ENCODE measurements around the gene LTA. TPM values are rescaled to one million over a fixed set of nuclear protein-coding genes. Genes with fewer than 3 reads are reported as not detected.

Gene LTA
- polyA plus RNA-seq, 1 donor: 0.18 TPM

DNA sequence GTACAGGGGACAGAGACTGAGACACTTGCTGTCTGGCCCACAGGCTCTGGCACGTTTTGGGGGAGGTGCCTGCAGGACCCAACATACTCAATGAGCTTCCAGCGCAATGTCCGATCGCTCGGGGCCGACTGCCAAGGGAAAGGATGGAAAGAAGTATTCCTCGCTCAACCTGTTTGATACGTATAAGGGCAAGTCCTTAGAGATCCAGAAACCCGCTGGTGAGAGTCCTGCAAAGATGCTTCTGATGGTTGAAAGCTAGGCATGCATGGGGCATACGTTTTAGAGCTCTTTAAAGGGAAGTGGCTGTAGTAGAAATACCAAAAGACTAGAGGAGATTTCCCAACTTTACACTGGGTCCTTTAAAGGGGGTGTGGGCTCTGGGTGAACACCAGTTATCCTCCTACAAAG lies 50.6 kb downstream of the LTA start:
- DNase-seq (ENCODE audit: low read depth): no peak

Other genes starting within 250 kb of the LTA start
- 104 TPM for gene HLA-B, start 215.1 kb upstream of the LTA start, polyA plus RNA-seq (ENCODE audit: insufficient read length)
- gene MICA, start 168.7 kb upstream of the LTA start, polyA plus RNA-seq (ENCODE audit: insufficient read length): 5.1 TPM
- 1.1 TPM for gene MICB, start 74.1 kb upstream of the LTA start, polyA plus RNA-seq (ENCODE audit: insufficient read length)
- gene MCCD1, start 43.3 kb upstream of the LTA start, polyA plus RNA-seq (ENCODE audit: insufficient read length): not detected
- 368 TPM for gene DDX39B, start 30.3 kb upstream of the LTA start, polyA plus RNA-seq (ENCODE audit: insufficient read length)
- 3.0 TPM for gene ATP6V1G2, start 25.7 kb upstream of the LTA start, polyA plus RNA-seq (ENCODE audit: insufficient read length)
- 16.8 TPM for gene NFKBIL1, start 24.7 kb upstream of the LTA start, polyA plus RNA-seq (ENCODE audit: insufficient read length)
- gene TNF, start 3.3 kb downstream of the LTA start, polyA plus RNA-seq (ENCODE audit: insufficient read length): not detected
- gene LTB, start 10.1 kb downstream of the LTA start, polyA plus RNA-seq (ENCODE audit: insufficient read length): 1.1 TPM
- 7.4 TPM for gene LST1, start 14.0 kb downstream of the LTA start, polyA plus RNA-seq (ENCODE audit: insufficient read length)
- gene NCR3, start 20.7 kb downstream of the LTA start, polyA plus RNA-seq (ENCODE audit: insufficient read length): 0.24 TPM
- 13.4 TPM for gene AIF1, start 42.9 kb downstream of the LTA start, polyA plus RNA-seq (ENCODE audit: insufficient read length)
- gene PRRC2A, start 48.4 kb downstream of the LTA start, polyA plus RNA-seq (ENCODE audit: insufficient read length): 133 TPM
- 200 TPM for gene BAG6, start 80.4 kb downstream of the LTA start, polyA plus RNA-seq (ENCODE audit: insufficient read length)
- 4.3 TPM for gene APOM, start 83.6 kb downstream of the LTA start, polyA plus RNA-seq (ENCODE audit: insufficient read length)
- gene C6orf47, start 88.5 kb downstream of the LTA start, polyA plus RNA-seq (ENCODE audit: insufficient read length): 12.1 TPM
- 14.1 TPM for gene GPANK1, start 92.7 kb downstream of the LTA start, polyA plus RNA-seq (ENCODE audit: insufficient read length)
- 125 TPM for gene CSNK2B, start 93.8 kb downstream of the LTA start, polyA plus RNA-seq (ENCODE audit: insufficient read length)
- gene LY6G5B, start 97.7 kb downstream of the LTA start, polyA plus RNA-seq (ENCODE audit: insufficient read length): 11.5 TPM
- 2.7 TPM for gene LY6G5C, start 108.8 kb downstream of the LTA start, polyA plus RNA-seq (ENCODE audit: insufficient read length)
- 43.8 TPM for gene ABHD16A, start 131.0 kb downstream of the LTA start, polyA plus RNA-seq (ENCODE audit: insufficient read length)
- gene LY6G6F, start 134.6 kb downstream of the LTA start, polyA plus RNA-seq (ENCODE audit: insufficient read length): not detected
- gene LY6G6D, start 143.1 kb downstream of the LTA start, polyA plus RNA-seq (ENCODE audit: insufficient read length): 0.47 TPM
- gene LY6G6C, start 149.5 kb downstream of the LTA start, polyA plus RNA-seq (ENCODE audit: insufficient read length): 0.62 TPM
- gene MPIG6B, start 151.1 kb downstream of the LTA start, polyA plus RNA-seq (ENCODE audit: insufficient read length): 1.2 TPM
- gene DDAH2, start 157.0 kb downstream of the LTA start, polyA plus RNA-seq (ENCODE audit: insufficient read length): 108 TPM
- gene CLIC1, start 164.2 kb downstream of the LTA start, polyA plus RNA-seq (ENCODE audit: insufficient read length): 102 TPM
- gene MSH5, start 167.7 kb downstream of the LTA start, polyA plus RNA-seq (ENCODE audit: insufficient read length): 14.2 TPM
- gene SAPCD1, start 190.4 kb downstream of the LTA start, polyA plus RNA-seq (ENCODE audit: insufficient read length): 3.0 TPM
- gene VWA7, start 205.0 kb downstream of the LTA start, polyA plus RNA-seq (ENCODE audit: insufficient read length): 2.9 TPM
- gene VARS1, start 223.5 kb downstream of the LTA start, polyA plus RNA-seq (ENCODE audit: insufficient read length): 46.5 TPM
- 55.3 TPM for gene LSM2, start 234.7 kb downstream of the LTA start, polyA plus RNA-seq (ENCODE audit: insufficient read length)
- 5.0 TPM for gene HSPA1L, start 243.0 kb downstream of the LTA start, polyA plus RNA-seq (ENCODE audit: insufficient read length)
- 72.3 TPM for gene HSPA1A, start 243.3 kb downstream of the LTA start, polyA plus RNA-seq (ENCODE audit: insufficient read length)